Ovary (tissue), 9 donors: ENCODE data around the gene LMBR1. TPM values are rescaled to one million over a fixed set of nuclear protein-coding genes. Genes with fewer than 3 reads are reported as not detected.

Experiments used
- DNase-seq, 5 donors: peaks; one replicate each; pipeline ENCODE4 v3.0.0-alpha.2; 2019 to 2020
- H3K27ac ChIP-seq, 2 donors: fragments of 200-600 bp; one replicate each; pipeline versions ENCODE4 v1.5.1 to v1.8.0; 2019 to 2022
- H3K27me3 ChIP-seq: fragments of 200-600 bp; one replicate; pipeline ENCODE4 v1.8.0; 2022
- H3K36me3 ChIP-seq: fragments of 200-600 bp; sonication (generic); one replicate; pipeline ENCODE4 v1.5.1; 2019
- H3K4me1 ChIP-seq: one replicate; pipeline ENCODE4 v1.8.1; 2013; ENCODE audit warnings: mild to moderate bottlenecking, moderate library complexity; ENCODE audit not compliant: insufficient read depth
- H3K4me3 ChIP-seq: fragments of 200-600 bp; sonication (generic); one replicate; pipeline ENCODE4 v1.5.1; 2017
- H3K9me3 ChIP-seq, 2 donors: fragments of 200-600 bp in 1 of 2; sonication (generic) in 1 of 2; one replicate each; pipeline versions ENCODE4 v1.5.1 to v1.8.1; 2013 to 2019; ENCODE audit warnings: mild to moderate bottlenecking in 1 of 2, moderate library complexity in 1 of 2
- EP300 ChIP-seq: sonication (generic); formaldehyde crosslinking; IDR thresholded peaks from one replicate; pipeline ENCODE4 v1.6.1; 2017; ENCODE audit warnings: antibody characterized with exemption
- POLR2A ChIP-seq: fragments of 450-650 bp; IDR thresholded peaks from one replicate; pipeline ENCODE4 v1.6.1; 2017; ENCODE audit warnings: antibody characterized with exemption, mild to moderate bottlenecking, moderate library complexity
- WGBS, 3 donors: extraction: QIAGEN DNeasy Blood & Tissue Kit in 1 of 3; methylation state at CpG; one replicate each; pipeline versions ENCODE4 v1.1.5 to v1.1.7; 2013 to 2017; 5-methylcytosine and 5-hydroxymethylcytosine counted together
- intact Hi-C, 4 donors: fragments of 100-400 bp; cut with DNase I; formaldehyde crosslinking; loops; one replicate each; pipeline versions ENCODE4 v1.11.0 to v1.15.1; 2022 to 2023
- polyA plus RNA-seq, 2 donors: library from polyadenylated mRNA; stranded (reverse); fragments of 200-250 nt in 1 of 2; fragments of 350-450 nt in 1 of 2; fragmentation: Illumina TruSeq in 1 of 2; extraction: RNeasy Lipid Tissue Mini Kit (QIAGEN cat#74804) in 1 of 2; gene quantifications; one replicate each; pipeline ENCODE4 v1.2.3, GENCODE V29; 2013 to 2014
- total RNA-seq, 7 donors: library from RNA; depleted of rRNA in 2 of 7; stranded (reverse); fragments of >200 nt in 2 of 7; fragmentation: NEBNext Ultra II Directional in 3 of 7; extraction: Animal tissue kit (Norgen Biotek cat#: 25700) in 3 of 7; gene quantifications; one replicate each; pipeline versions ENCODE4 v1.1.0 to v1.2.4, GENCODE V29; 2016 to 2023
- TF ChIP-seq, protein P1 (sequence below), 3 donors: fragments of 450-650 bp in 2 of 3; fragments of 200-600 bp in 1 of 3; IDR thresholded peaks; one replicate each; pipeline versions ENCODE4 v1.5.1 to v1.8.0; 2016 to 2022; ENCODE audit warnings: antibody characterized with exemption in 3 of 3, mild to moderate bottlenecking in 1 of 3
- donor health status: DM: no; HTN: no; CAD: no; lungs with moderate emphysema.
- donor health status: DM: no; HTN: no; CAD: no.
- donor health status: Bipolar disorder and iron deficiency.
- donor health status: DM: yes; HTN: yes; CAD: no.
- donor health status: DM: no; HTN: no; CAD: no.
- donor health status: DM: yes; HTN: yes; CAD: no.

Gene LMBR1
- total and polyA plus RNA-seq, 9 donors: 20.0 to 77.1 (median 54.2) TPM

DNA sequence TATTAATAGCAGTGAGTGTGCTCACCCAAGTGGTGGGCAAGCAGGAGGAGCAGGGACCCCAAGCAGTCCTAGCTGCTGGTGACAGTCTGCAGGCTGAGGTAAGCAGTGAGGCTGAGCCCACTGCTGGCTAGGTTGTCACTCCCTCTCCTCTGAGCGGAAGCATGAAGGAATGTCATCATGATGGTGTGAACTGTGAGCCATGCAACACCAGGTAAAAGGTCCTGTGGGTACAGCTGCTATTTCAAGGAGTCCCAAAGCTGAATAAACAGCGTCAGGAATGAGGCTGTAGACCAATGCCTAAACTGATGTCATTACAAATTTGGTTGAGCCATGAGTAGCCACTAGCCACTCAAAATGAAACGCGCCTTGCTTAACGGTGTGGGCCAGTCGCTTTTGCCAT is 126.3 kb downstream of the LMBR1 start:
- peaks cover 3% of the 10 kb centered on the region for H3K27me3 ChIP-seq
- no peak overlapping the region for H3K4me3 ChIP-seq
- H3K36me3 ChIP-seq: no peaks in the 10 kb centered on the region
- DNase-seq: no peak
- intact Hi-C loops: loop anchor here in 1 of 4 donors (10.0 kb wide), 1 partner anchor 972 kb away; no protein-coding TSS in a partner anchor
- TF ChIP-seq POLR2A: no peak
- TF ChIP-seq, protein P1, sequence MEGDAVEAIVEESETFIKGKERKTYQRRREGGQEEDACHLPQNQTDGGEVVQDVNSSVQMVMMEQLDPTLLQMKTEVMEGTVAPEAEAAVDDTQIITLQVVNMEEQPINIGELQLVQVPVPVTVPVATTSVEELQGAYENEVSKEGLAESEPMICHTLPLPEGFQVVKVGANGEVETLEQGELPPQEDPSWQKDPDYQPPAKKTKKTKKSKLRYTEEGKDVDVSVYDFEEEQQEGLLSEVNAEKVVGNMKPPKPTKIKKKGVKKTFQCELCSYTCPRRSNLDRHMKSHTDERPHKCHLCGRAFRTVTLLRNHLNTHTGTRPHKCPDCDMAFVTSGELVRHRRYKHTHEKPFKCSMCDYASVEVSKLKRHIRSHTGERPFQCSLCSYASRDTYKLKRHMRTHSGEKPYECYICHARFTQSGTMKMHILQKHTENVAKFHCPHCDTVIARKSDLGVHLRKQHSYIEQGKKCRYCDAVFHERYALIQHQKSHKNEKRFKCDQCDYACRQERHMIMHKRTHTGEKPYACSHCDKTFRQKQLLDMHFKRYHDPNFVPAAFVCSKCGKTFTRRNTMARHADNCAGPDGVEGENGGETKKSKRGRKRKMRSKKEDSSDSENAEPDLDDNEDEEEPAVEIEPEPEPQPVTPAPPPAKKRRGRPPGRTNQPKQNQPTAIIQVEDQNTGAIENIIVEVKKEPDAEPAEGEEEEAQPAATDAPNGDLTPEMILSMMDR (IDR thresholded peaks at IDR 0.05): no peak
- TF ChIP-seq EP300: no peak
- H3K9me3 ChIP-seq: no peaks in the 10 kb centered on the region
- H3K4me1 ChIP-seq: peaks cover 2% of the 10 kb centered on the region
- WGBS, 3 donors: 94 to 98% (median 95%) methylated on average over 6 of the region's 6 CpGs
- no peak overlapping the region for H3K27ac ChIP-seq

DNA sequence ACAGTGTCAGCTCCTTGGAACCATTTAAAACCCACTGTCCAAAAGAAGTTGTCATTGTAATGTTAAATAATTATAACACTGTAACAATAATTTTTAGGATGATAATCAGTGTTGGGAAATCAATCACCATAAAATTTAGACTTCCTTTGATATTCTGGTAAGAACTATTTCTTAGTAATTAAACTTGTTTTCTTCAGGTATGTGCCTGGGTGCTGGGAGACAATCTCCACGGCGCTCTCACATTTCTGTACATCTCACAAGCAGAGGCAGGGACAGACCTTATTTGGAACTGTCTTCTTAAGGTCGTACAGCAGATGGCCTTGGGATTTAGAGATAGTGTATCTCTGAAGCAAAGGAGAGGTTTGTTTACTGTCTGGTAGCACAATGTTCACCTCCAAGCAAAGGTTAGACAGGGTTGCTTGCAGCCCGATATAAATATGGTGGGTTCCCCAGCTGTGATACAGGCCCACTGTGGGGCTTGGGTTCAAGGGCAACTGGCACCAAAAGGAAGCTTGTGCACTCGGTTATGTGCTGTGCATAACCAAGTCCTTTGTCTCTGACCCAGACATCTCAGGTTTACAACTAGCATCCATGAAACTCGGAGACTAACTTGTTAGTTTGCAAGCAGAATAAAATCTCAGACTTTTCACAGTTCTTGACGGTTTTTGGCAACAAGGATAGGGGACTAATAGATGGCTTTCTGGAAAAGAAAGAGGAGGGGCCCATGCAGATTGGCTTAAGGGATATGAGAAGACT is 126.9 kb downstream of the LMBR1 start:
- no peak for DNase-seq
- TF ChIP-seq, protein P1 (IDR thresholded peaks at IDR 0.05): no peak
- TF ChIP-seq POLR2A (no peak), EP300 (no peak)
- intact Hi-C loops: loop anchor here in 1 of 4 donors (10.0 kb wide), 1 partner anchor 971 kb away; no protein-coding TSS in a partner anchor
- Histone ChIP-seq H3K27ac (no peak overlapping the region), H3K27me3 (peaks cover 3% of the 10 kb centered on the region), H3K4me3 (no peak overlapping the region), H3K4me1 (peaks cover 2% of the 10 kb centered on the region), H3K36me3 (no peaks in the 10 kb centered on the region), H3K9me3 (no peaks in the 10 kb centered on the region)
- WGBS, 3 donors: 79 to 80% (median 80%) methylated on average over 7 of the region's 7 CpGs

DNA sequence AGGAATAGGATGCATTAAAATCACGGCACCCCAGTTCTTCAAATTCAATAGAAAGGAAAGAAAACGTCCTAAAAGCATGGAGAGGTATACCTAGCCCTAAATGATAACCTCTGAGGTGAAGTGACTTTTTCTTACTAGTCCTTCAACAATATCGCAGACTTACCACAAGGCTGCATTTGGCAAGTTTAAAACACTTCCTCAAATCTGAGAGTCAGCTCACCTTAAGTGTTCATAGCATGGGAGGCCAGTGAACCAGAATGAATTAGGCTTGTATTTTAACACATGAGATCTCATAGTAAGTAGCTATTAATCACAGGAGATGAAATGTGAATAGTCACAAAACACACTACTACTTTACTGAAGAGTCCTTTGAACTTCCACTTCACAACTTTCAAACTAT is 128.2 kb downstream of the LMBR1 start:
- H3K4me1 ChIP-seq: peaks cover 2% of the 10 kb centered on the region
- no peaks in the 10 kb centered on the region for H3K9me3 ChIP-seq
- WGBS, 3 donors: 90 to 95% (median 94%) methylated on average over 3 of the region's 3 CpGs
- intact Hi-C loops: loop anchor here in 1 of 4 donors (10.0 kb wide), 1 partner anchor 970 kb away; no protein-coding TSS in a partner anchor
- H3K27ac ChIP-seq: no peak overlapping the region
- DNase-seq: no peak
- TF ChIP-seq POLR2A: no peak
- TF ChIP-seq, protein P1 (IDR thresholded peaks at IDR 0.05): no peak
- no peak for TF ChIP-seq EP300
- H3K36me3 ChIP-seq: no peaks in the 10 kb centered on the region
- H3K4me3 ChIP-seq: no peak overlapping the region
- H3K27me3 ChIP-seq: peaks cover 3% of the 10 kb centered on the region

DNA sequence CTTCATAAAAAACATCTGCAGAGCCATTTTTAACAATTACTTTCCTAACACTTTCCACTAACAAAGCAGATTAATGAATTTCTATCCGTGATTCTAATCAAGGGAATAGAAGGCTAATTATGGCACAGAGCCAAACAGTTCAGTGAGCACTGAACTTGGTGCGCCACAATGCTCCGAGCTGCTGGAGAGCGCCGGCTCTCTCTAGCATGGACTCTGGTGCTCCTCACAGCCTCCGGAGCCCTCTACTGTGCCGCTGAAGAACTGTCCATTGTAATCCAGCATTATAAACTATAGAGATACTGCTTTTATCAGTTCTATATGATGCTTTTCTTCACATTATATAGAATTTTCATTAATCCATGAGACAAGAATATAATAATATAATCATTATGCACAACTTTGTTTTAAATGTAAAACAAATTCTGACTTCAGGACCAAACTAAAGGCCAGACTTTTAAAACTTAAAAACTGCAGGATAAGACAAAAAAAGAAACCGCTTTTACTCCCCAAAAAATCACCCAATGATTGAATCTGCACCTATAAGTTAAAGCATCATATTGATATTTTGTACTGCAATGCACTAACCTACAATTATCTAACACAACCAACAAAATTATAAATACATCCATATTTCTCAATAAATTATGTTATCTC is 128.8 kb downstream of the LMBR1 start:
- no peaks in the 10 kb centered on the region for H3K9me3 ChIP-seq
- 14 to 21% (median 15%) methylated on average over 8 of the region's 8 CpGs for WGBS, 3 donors
- peaks cover 3% of the 10 kb centered on the region for H3K27me3 ChIP-seq
- no peaks in the 10 kb centered on the region for H3K36me3 ChIP-seq
- peaks cover 2% of the 10 kb centered on the region for H3K4me1 ChIP-seq
- no peak overlapping the region for H3K4me3 ChIP-seq
- intact Hi-C loops: loop anchor here in 1 of 4 donors (10.0 kb wide), 1 partner anchor 969 kb away; no protein-coding TSS in a partner anchor
- TF ChIP-seq, protein P1 (IDR thresholded peaks at IDR 0.05): peak in 1 of 3 donors; percentile 21
- TF ChIP-seq POLR2A: no peak
- DNase-seq: peak; percentile 31 to 65 (median 53)
- no peak overlapping the region for H3K27ac ChIP-seq
